GM18526 (cell line): ENCODE data around the gene FOXK1.

Experiments
- POLR2A ChIP-seq: IDR thresholded peaks from 3 replicates; pipeline ENCODE4 v1.6.1; 2011; ENCODE audit not compliant: insufficient read length; ENCODE audit errors: extremely low read depth

Gene FOXK1

GRCh38 chr7:4758111-4758510, 76.0 kb downstream of the FOXK1 start:
- no peak for TF ChIP-seq POLR2A

DNA sequence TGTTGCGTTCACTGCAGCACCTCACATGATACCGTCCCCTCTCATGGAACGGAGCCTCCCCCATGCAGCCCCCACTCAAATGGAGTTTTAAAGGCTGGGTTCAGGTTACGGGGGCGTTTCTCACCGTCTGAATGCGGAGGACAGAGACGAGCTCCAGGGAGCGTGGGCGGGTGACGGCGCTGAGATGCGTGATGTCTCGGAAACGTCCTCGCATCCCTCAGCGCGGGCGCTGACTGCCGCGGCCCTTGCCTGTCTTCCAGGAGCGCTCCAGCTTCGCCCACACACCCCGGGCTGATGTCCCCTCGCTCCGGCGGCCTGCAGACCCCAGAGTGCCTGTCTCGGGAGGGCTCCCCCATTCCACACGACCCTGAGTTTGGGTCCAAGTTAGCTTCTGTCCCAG, 76.7 kb downstream of the FOXK1 start:
- TF ChIP-seq POLR2A: no peak

- no peak for TF ChIP-seq POLR2A
Measured at GRCh38 chr7:4759211-4759610, 77.1 kb downstream of the FOXK1 start.

DNA sequence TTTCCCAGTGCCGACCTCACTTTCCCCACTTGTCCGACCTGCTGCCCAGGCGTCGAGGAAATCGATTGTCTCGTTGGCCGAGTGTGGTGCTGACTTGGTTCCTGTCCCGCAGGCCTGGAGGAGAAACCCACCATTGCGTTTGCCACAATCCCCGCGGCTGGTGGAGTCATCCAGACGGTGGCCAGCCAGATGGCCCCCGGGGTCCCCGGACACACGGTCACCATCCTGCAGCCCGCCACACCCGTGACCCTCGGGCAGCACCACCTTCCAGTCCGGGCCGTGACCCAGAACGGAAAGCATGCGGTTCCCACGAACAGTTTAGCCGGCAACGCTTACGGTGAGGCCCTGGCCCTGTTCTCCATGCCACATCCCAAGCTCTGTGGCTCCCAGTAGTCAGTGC, 78.9 kb downstream of the FOXK1 start:
- TF ChIP-seq POLR2A: no peak

- TF ChIP-seq POLR2A: no peak
Measured at GRCh38 chr7:4762121-4763055, 80.3 kb downstream of the FOXK1 start.

DNA sequence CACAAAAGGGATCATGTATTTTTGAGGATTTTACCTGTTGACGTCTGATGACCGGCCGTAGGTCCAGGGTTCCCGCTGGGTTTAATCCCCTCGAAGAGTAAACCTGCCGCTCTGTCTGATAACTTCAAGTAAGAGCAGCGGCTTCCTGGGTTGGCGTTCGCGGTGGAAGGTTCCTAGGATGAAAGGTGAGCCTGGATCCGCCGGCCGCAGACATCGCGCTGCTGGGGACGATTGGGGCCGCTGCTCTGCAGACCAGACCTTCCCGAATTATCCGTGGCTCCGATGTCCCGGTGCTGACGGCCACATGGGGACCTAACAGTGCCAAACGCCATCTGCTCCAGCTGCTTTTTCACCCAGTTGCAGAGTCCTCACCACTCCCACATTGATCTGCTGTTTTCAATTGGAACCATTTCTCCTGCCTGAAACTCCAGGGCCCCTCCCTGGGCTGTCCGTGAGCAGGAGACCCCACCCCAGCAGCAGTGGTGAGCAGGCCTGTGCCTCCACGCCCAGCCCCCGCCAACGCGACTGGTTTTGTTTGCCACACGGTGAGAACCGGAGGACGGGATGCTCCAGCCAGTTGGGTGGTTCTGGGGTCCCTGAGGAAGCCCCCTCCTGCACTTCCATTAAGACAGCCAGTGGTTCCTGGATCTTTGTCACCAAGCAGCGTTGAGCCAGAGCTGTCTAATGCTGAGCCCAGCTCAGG, 81.1 kb downstream of the FOXK1 start:
- no peak for TF ChIP-seq POLR2A

GRCh38 chr7:4763794-4764185, 81.7 kb downstream of the FOXK1 start:
- TF ChIP-seq POLR2A: no peak

GRCh38 chr7:4764402-4765007, 82.4 kb downstream of the FOXK1 start:
- TF ChIP-seq POLR2A: no peak

DNA sequence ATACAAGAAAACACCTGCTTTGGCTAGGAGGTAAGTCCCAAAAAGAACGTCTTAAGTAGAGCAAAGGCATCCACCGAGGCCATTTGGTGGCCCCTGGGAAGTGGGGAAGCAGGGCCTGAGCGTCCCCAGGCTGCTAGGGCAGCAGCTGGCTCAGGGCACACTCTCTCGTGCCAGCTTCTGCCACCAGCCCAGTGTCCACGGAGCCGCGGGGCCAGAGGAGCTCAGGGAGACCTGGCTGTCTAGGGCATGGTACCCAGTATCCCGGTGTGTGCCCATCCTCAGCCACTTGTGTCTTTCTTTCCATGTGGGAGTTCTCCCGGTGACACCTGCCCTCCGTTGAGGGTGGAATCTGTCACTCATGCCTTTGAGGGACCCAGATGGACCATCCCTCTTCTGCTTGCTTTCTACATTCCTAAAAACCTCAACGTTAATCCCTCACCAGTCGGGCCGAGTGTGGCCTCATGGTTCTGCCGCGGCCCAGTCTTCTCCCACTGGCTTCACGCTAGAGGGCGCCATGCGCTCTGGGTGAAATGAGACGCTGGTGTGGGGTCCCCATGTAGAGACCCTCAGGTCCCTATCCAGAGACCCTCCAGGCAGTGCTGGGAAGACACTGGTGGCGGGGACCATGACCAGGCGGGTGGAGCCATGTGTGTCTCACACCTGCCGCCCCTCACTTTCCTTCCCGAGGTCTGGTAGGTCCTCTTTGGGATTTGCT, 83.8 kb downstream of the FOXK1 start:
- no peak for TF ChIP-seq POLR2A

DNA sequence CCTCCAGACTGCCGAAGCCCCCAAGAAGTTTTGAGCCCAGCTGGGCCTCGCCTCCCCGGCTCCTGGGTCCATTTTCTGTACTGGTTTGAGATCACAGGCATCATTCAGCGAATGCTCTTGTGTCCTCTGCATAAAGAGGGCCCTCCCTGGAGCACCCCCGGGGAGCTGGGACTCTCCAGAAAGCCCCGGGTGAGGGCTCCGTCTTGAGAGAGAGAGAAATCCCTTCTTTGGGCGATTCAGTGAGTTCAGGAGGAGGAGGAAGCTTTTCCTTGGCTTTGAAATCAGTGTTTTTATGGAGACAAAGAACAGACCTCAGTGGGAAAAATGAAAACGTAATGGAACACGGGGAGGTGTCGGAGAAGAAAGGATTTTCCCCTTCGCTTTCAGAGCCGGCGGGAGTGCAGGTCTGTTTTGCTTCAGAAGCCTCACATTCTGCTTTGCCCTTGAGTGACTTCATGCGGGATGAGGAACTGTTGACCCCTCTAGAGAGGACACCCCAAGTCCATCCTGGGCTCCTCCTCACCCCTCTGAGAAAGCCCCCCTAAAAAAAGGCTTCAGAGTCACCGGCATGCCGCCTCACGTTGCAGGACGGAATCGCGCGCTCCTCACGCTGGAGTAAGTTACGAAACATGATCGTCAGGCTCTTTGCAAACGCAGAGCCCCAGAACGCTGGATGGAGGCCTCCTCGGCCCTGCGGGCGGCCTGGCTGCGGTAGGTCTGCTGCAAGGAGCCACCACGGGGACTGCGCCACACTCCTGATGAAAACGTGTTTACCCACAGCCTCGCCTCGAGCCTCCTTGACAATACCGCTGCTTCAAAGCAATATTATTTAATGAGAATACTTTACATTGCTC, 84.8 kb downstream of the FOXK1 start:
- no peak for TF ChIP-seq POLR2A

DNA sequence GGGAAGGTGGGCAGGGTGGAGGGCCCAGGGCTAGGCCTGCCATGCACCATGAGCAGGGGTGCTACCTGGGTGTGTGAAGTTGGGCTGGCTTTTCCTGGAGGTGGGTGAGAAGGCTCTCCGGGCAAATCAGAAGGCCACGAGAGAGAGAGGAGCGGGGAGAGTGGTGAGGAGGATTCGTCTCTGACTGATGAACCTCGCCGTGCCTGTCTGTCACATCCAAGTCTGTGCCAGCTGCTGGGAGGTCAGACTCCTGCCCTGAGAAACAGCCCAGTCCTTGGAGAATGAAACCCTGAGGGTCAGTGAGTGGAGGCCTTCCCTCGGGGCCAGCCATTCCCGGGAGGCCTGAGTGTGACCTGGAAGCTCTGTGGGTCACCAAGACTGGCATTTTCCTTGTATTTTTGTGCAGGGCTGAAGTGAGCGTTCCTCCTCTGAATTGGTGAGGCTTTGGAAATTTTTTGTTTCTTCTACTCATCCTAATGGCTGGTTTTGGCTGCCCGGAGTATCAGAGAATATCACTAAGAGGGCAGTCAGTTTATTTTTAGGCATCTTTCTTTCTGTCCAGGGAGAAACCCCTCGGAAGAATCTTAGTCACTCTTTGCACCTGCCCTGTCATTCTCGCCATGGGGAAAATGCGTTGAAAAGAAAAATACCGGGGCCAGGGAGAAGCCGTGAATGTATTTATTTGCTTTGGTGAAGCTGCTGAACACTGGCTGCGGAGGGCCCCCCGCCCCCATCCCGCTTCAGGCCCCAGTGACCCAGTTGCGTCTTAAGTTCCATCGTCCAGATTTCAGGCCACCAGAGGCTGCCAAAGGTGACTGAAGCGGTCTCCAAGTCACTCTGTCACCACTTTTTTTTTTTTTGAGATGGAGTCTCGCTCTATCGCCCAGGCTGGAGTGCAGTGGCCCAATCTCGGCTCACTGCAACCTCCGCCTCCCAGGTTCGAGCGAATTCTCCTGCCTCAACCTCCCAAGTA, 86.8 kb downstream of the FOXK1 start:
- TF ChIP-seq POLR2A: no peak

- no peak for TF ChIP-seq POLR2A
Measured at GRCh38 chr7:4769761-4770160, 87.7 kb downstream of the FOXK1 start.

DNA sequence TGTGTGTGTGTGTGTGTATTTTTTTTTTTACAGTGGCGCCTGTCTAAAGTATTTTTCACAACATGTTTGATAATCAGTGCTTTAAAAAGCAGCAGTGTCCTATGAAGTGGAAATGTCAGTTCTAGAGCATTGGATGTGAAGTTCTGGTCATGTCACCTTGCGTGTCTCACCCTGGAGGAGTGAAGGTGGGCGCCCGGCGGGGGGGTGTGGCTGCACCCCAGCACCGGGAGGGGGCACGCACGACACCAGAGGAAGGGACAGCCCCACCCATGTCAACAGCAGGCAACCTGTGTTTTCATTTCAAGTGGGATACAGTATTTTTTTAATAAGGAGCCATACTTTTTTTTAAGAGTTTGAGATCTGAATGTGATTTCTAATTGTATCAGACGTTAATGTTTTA, 88.8 kb downstream of the FOXK1 start:
- no peak for TF ChIP-seq POLR2A
